GM12873 (cell line): ENCODE results near the gene ETDB.
"Not testable (repeated sequence)": the region's sequence is repeated elsewhere in the genome, so short reads cannot be mapped to it uniquely, and the experiment has no call there.

Experiments used
- CTCF ChIP-seq: IDR thresholded peaks from 2 replicates; pipeline ENCODE4 v1.5.1; 2012; ENCODE audit warnings: low read depth, mild to moderate bottlenecking, moderate library complexity, low read length, control low read depth; ENCODE audit not compliant: insufficient read depth; ENCODE audit errors: missing control alignments

The ETDB gene

GRCh38 chrX:135120056-135120576 lies at the start of gene ETDB:
ETDB (minus strand) TSS chrX:135120526; CDS start chrX:135119261, 1,265 bp downstream.
- TF ChIP-seq CTCF = not testable (repeated sequence)

- TF ChIP-seq CTCF = no peak
Measured at GRCh38 chrX:135168486-135168885, 48.2 kb upstream of the ETDB start.

GRCh38 chrX:135114392-135114791 lies 5.9 kb downstream of the ETDB start:
- no peak for TF ChIP-seq CTCF

- TF ChIP-seq CTCF = no peak
Measured at GRCh38 chrX:135112743-135113142, 7.6 kb downstream of the ETDB start.

GRCh38 chrX:135112096-135112729 lies 8.1 kb downstream of the ETDB start:
- TF ChIP-seq CTCF = peak; percentile 88

- no peak for TF ChIP-seq CTCF
Measured at GRCh38 chrX:135109554-135109953, 10.8 kb downstream of the ETDB start.

GRCh38 chrX:135099493-135099783 lies 20.9 kb downstream of the ETDB start:
- TF ChIP-seq CTCF = no peak
